Suppressor macrophage (primary cell): ENCODE results near the gene KLK3.

Experiments
- DNase-seq, 4 experiments: peaks; one replicate each; pipeline ENCODE4 v3.0.0-alpha.2; 2020 to 2022

The KLK3 gene

DNA sequence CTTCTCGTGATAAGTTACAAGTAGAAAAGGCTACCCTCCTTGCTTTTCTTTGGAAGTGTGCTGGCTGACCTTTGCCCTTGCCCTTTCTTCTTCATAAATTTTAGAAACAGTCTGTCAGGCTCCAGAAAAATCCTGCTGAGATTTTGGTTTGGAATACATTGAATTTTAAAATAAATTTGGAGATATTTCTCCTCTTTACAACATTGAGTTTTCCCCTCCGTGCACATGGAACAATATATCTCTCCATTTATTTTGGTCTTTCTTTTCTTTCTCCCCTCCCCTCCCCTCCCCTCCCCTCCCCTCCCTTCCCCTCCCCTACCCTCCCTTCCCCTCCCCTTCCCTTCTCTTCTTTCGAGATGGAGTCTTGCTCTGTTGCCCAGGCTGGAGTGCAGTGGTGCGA is 47.9 kb downstream of the KLK3 start:
- DNase-seq = no peak

DNA sequence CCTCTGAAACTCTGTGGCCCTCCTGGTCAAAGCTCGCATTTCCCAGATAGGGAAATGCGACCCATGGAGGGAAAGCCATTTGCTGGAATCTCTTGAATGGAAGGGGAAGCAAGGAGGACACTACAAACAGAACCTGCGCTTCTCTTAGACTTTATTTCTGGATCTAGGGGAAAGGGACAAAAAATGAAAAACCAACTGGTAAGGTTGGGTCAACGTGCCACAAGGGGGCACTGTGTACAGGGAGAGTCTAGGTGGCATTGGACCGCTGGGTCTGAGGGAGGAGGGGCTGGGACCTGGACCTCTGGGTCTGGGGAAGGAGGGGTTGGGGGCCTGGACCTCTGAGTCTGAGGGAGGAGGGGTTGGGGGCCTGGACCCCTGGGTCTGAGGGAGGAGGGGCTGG is 51.5 kb downstream of the KLK3 start:
- DNase-seq = peak; percentile 59 to 78 (median 64)

DNA sequence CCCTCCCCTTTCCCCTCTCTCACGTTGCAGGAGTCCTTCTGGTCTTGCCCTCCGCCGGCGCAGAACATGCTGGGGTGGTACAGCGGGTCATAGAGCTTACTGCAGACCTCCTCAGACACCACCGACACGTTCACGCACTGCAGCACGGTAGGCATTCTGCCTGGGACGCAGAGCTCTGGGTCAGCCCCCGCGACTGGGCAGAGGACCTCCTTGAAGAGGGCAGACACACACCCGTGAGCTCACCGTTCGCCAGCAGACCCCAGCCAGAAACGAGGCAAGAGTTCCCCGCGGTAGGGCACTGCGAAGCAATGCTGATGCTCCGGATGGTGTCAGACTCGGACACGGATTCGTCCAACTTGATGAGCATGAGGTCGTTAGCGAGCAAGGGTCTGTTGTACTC is 53.6 kb downstream of the KLK3 start:
- no peak for DNase-seq

DNA sequence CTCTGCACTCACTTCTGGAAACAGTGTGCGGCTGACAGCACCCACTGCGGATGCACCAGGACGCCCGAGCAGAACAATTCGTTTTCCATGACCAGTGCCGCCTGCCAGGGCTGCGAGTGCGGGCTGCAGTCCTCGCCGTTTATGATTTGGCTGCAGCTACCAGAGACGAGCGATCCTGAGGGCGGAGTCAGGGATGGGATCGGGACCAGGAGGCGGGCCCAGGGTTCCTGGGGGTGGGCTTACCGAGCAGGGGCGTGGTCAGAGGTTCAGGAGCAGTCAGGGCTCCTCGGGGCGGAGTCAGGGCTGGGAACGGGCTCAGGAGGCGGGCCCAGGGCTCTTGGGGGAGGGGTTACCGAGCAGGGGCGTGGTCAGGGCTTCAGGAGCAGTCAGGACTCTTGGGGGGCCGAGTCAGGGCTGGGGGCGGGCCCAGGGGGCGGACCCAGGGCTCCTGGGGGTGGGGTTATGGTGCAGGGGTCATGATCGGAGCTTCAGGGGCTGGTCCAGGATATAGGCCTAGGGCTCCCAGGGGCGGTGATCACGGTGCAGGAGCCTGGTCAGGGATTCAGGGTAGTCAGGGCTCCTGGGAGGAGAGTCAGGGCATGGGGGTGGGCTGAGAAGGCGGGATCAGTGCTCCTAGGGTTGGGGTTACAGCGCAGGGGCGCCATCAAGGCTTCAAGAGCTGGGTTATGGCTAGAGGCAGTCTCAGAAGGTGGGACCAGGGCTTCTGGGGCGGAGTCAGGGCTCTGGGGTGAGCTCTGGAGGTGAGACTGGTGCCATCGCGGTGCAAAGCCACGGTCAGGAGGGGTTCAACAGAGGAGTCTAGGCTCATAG is 54.7 kb downstream of the KLK3 start:
- DNase-seq = peak; percentile 67 to 83 (median 70)
